ENCODE data around the gene GREB1L.

DNA sequence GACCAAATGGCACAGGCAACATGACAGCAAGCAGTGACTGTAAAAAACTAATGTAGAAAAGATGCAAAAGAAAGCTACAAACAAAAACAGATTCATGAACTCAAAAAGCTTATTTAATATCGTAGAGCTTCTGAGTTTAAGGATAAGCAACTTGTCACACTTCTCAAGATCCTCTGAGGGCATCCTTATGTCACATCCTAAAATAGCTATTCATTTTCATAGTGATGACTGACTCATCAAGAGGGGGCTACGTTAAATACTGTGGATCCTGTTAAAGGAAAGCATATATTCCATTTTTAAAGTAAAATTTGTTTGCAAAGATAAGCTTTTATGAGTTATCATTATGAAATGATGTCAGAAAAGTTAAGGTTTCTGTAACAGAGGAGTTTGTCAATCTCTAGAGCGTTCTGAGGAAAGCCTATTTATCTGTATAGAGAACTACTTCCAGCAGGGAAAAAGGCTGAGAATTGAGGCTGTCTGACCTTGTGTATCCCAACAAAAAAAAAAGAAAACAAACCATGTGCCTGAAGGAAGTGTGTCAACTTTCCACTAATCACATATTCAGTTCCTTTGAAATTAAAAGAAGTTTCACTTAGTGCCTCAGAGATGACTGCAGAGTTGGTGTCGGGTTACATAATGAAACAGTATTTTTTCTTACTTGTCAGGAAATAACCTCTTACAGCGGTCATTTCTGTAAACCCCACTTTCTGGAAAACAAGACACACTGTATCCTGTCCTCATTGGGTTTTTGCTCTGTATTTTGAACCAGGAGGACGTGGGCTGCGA, 243.0 kb downstream of the GREB1L start:
- TF ChIP-seq ZNF792 (CRISPR knock-in tag; IDR thresholded peaks at IDR 0.05) (no peak), NFIC (IDR thresholded peaks at IDR 0.05; ENCODE audit: low read length) (no peak)

Data from HepG2 (cell line).